ENCODE data around the gene MTA1. TPM values are rescaled to one million over a fixed set of nuclear protein-coding genes. Genes with fewer than 3 reads are reported as not detected.
A peak's percentile ranks its signal among the peaks of the same experiment; 100 is the strongest.

The MTA1 gene
- polyA plus RNA-seq, 1 of the 3 experiments (the other 2 are of a cell fraction) = 96.3 TPM

GRCh38 chr14:105501504-105502291 lies 82.1 kb downstream of the MTA1 start:
- Histone ChIP-seq H3K27me3 (ENCODE audit: insufficient read depth) (no peaks in the 10 kb centered on the region), H3K9me2 (no peaks in the 10 kb centered on the region), H3K4me3 (ENCODE audit: low read depth in 2 of 2, low read length in 1 of 2) (no peak overlapping the region), H3K9ac (no peak overlapping the region), H3K36me3 (replicated peaks in 1 of 2; ENCODE audit: control insufficient read depth in 1 of 2, insufficient read depth in 2 of 2, low read length in 1 of 2) (no peaks in the 10 kb centered on the region), H2AFZ (ENCODE audit: low read depth) (no peak overlapping the region), H3F3A (replicated peaks; ENCODE audit: insufficient read depth) (no peaks in the 10 kb centered on the region), H4K20me1 (ENCODE audit: insufficient read depth) (no peaks in the 10 kb centered on the region), H3K9me3 (no peaks in the 10 kb centered on the region), H3K4me2 (no peak overlapping the region), H3K79me2 (ENCODE audit: insufficient read depth) (no peaks in the 10 kb centered on the region), H3K4me1 (ENCODE audit: control insufficient read depth in 1 of 2, insufficient read depth in 2 of 2, low read depth in 1 of 2, low read length in 1 of 2) (peaks cover 0 to 9% of the 10 kb centered on the region in 2 experiments; a peak in 1 of 4 replicates), H3K27ac (ENCODE audit: low read depth in 2 of 2, low read length in 1 of 2) (no peak overlapping the region)
- CTCF ChIA-PET = interaction anchor here (1.2 to 1.3 kb wide), 3 partner anchors 21 to 36 kb away, joined by 4 to 5 read pairs (median 5); no protein-coding TSS in a partner anchor
- POLR2A ChIA-PET = no interaction called here
- TF ChIP-seq SMC3 (IDR thresholded peaks at IDR 0.05; ENCODE audit: low read depth, low read length) = no peak
- TF ChIP-seq GABPA (IDR thresholded peaks at IDR 0.05; ENCODE audit: low read depth) = no peak
- TF ChIP-seq, protein P1, sequence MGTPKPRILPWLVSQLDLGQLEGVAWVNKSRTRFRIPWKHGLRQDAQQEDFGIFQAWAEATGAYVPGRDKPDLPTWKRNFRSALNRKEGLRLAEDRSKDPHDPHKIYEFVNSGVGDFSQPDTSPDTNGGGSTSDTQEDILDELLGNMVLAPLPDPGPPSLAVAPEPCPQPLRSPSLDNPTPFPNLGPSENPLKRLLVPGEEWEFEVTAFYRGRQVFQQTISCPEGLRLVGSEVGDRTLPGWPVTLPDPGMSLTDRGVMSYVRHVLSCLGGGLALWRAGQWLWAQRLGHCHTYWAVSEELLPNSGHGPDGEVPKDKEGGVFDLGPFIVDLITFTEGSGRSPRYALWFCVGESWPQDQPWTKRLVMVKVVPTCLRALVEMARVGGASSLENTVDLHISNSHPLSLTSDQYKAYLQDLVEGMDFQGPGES (IDR thresholded peaks at IDR 0.05; ENCODE audit: low read depth, low read length) = no peak
- TF ChIP-seq FOSL2 (IDR thresholded peaks at IDR 0.05; ENCODE audit: borderline replicate concordance, low read depth) = no peak
- TF ChIP-seq TEAD4 (IDR thresholded peaks at IDR 0.05; ENCODE audit: borderline replicate concordance, insufficient read depth) = no peak
- TF ChIP-seq USF1 (IDR thresholded peaks at IDR 0.05; ENCODE audit: borderline replicate concordance, low read depth) = no peak
- no peak for TF ChIP-seq MEF2A (IDR thresholded peaks at IDR 0.05; ENCODE audit: borderline replicate concordance, low read depth)
- TF ChIP-seq ELF1 (IDR thresholded peaks at IDR 0.05) = no peak
- TF ChIP-seq CTCF (IDR thresholded peaks at IDR 0.05) = no peak
- no peak for TF ChIP-seq JUND (IDR thresholded peaks at IDR 0.05)
- DNase-seq = no peak
- 62% methylated on average over 13 of the region's 13 CpGs for WGBS (ENCODE audit: low lambda C conversion rate)

DNA sequence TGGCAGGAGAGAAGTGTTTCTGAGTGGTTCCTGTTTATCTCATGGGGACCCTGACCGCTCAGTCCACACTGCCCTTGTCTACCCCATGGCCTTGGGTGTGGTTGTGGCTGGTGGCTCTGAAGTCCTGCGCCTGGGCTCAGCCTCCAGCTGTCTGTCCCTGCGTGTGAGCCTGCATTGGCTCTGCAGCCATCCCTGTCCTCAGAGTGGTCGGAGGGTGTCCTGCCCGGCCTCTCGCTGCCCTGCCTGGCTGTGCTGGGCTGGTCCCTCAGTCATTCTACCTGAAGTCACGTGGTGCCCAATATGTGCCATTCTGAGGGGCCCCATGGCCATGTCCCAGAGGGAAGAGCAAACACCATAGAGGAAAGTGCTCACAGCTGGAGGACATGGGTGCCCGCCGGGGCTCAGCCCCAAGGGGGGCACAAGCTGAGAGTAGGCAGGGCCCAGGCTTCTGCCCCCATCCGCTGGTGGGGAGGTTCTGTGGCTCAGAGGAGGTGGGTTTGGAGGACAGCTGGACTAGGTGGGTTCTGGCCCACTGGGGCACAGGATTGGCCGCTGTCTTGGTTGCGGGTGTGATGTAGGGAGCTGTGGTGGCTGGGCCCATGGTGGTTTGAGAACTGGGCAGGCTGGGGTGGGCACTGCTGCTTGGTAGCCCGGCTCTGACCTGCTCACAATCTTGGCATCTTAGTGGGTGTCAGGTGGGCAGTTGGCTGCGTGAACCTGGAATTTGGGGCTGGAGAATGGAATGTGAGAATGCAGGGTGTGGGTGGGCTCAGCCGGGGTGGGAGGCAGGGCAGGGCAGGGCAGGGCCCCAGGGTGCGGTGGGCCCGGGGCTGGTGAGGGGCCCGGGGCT lies 83.0 kb downstream of the MTA1 start:
- H4K20me1 ChIP-seq (ENCODE audit: insufficient read depth) = no peaks in the 10 kb centered on the region
- H3K27ac ChIP-seq (ENCODE audit: low read depth in 2 of 2, low read length in 1 of 2) = no peak overlapping the region
- peaks cover 0 to 9% of the 10 kb centered on the region in 2 experiments; a peak in 1 of 4 replicates for H3K4me1 ChIP-seq (ENCODE audit: control insufficient read depth in 1 of 2, insufficient read depth in 2 of 2, low read depth in 1 of 2, low read length in 1 of 2)
- no peaks in the 10 kb centered on the region for H3K79me2 ChIP-seq (ENCODE audit: insufficient read depth)
- no peaks in the 10 kb centered on the region for H3F3A ChIP-seq (replicated peaks; ENCODE audit: insufficient read depth)
- POLR2A ChIA-PET = interaction anchor here (0.6 kb wide), 1 partner anchor 100 kb away, joined by 4 read pairs; no protein-coding TSS in a partner anchor
- no peaks in the 10 kb centered on the region for H3K9me2 ChIP-seq
- WGBS (ENCODE audit: low lambda C conversion rate) = 88% methylated on average over 8 of the region's 18 CpGs
- no peak overlapping the region for H2AFZ ChIP-seq (ENCODE audit: low read depth)
- H3K4me3 ChIP-seq (ENCODE audit: low read depth in 2 of 2, low read length in 1 of 2) = no peak overlapping the region
- DNase-seq = peak; percentile 26
- no peaks in the 10 kb centered on the region for H3K36me3 ChIP-seq (replicated peaks in 1 of 2; ENCODE audit: control insufficient read depth in 1 of 2, insufficient read depth in 2 of 2, low read length in 1 of 2)
- CTCF ChIA-PET = interaction anchor here (0.8 to 1.3 kb wide), 3 partner anchors 25 to 35 kb away, joined by 3 to 5 read pairs (median 5); no protein-coding TSS in a partner anchor
- no peak overlapping the region for H3K9ac ChIP-seq
- H3K9me3 ChIP-seq = no peaks in the 10 kb centered on the region
- no peak overlapping the region for H3K4me2 ChIP-seq
- no peaks in the 10 kb centered on the region; the same call in 1 of the 2 replicates for H3K27me3 ChIP-seq (ENCODE audit: insufficient read depth)
- no peak for TF ChIP-seq TCF12 (IDR thresholded peaks at IDR 0.05)
- no peak for TF ChIP-seq EP300 (IDR thresholded peaks at IDR 0.05; ENCODE audit: borderline replicate concordance in 1 of 2, low read depth in 1 of 2, low read length in 1 of 2)
- no peak for TF ChIP-seq EZH2phosphoT487 (IDR thresholded peaks at IDR 0.05; ENCODE audit: borderline replicate concordance, low read depth)
- TF ChIP-seq GABPA (IDR thresholded peaks at IDR 0.05; ENCODE audit: low read depth) = no peak
- TF ChIP-seq FOXM1 (IDR thresholded peaks at IDR 0.05; ENCODE audit: low read depth) = no peak
- no peak for TF ChIP-seq SIN3A (IDR thresholded peaks at IDR 0.05; ENCODE audit: borderline replicate concordance, low read depth, low read length)
- TF ChIP-seq REST (IDR thresholded peaks at IDR 0.05; ENCODE audit: low read depth, low read length) = no peak
